Transverse colon (tissue), 4 donors: ENCODE measurements around the gene BRS3. TPM values are rescaled to one million over a fixed set of nuclear protein-coding genes. Genes with fewer than 3 reads are reported as not detected.

Source experiments
- DNase-seq: peaks from one replicate; pipeline ENCODE4 v3.0.0-alpha.2; 2019
- H3K27ac ChIP-seq, 4 donors: fragments of 200-600 bp; sonication (generic); 2 replicates each; pipeline ENCODE4 v1.5.1; 2016 to 2018; ENCODE audit warnings: inconsistent platforms in 4 of 4
- H3K27me3 ChIP-seq: fragments of 200-600 bp; sonication (generic); 2 replicates; pipeline ENCODE4 v1.5.1; 2017; ENCODE audit warnings: inconsistent platforms
- H3K36me3 ChIP-seq, 4 donors: fragments of 200-600 bp; sonication (generic); 2 replicates each; pipeline ENCODE4 v1.5.1; 2017 to 2019; ENCODE audit warnings: inconsistent platforms in 4 of 4
- H3K4me1 ChIP-seq, 4 donors: fragments of 200-600 bp; sonication (generic); 2 replicates each; pipeline ENCODE4 v1.5.1; 2017 to 2020; ENCODE audit warnings: inconsistent platforms in 4 of 4
- H3K4me3 ChIP-seq, 4 donors: fragments of 200-600 bp; sonication (generic); 1 replicate in 1 of 4; 2 replicates in 3 of 4; pipeline versions ENCODE4 v1.5.1 to v1.6.1; 2017 to 2019; ENCODE audit warnings: inconsistent platforms in 4 of 4
- H3K9me3 ChIP-seq, 2 donors: fragments of 200-600 bp; sonication (generic); 2 replicates each; pipeline ENCODE4 v1.5.1; 2017 to 2019; ENCODE audit warnings: inconsistent platforms in 2 of 2
- CTCF ChIP-seq, 5 experiments: fragments of 200-600 bp in 3 of 5; fragments of 450-650 bp in 2 of 5; sonication (generic) in 3 of 5; IDR thresholded peaks; 1 replicate in 2 of 5; 2 replicates in 3 of 5; pipeline ENCODE4 v1.5.1; 2016 to 2017; ENCODE audit warnings: antibody characterized with exemption in 5 of 5, inconsistent platforms in 3 of 5, mild to moderate bottlenecking in 2 of 5, moderate library complexity in 1 of 5
- EP300 ChIP-seq: sonication (generic); formaldehyde crosslinking; IDR thresholded peaks from one replicate; pipeline ENCODE4 v1.6.1; 2017; ENCODE audit warnings: antibody characterized with exemption, low read depth
- POLR2A ChIP-seq: fragments of 450-650 bp; IDR thresholded peaks from one replicate; pipeline ENCODE4 v1.6.1; 2016; ENCODE audit warnings: antibody characterized with exemption, mild to moderate bottlenecking, moderate library complexity
- POLR2AphosphoS5 ChIP-seq, 3 donors: sonication (generic); formaldehyde crosslinking; IDR thresholded peaks; one replicate each; pipeline ENCODE4 v1.6.1; 2016; ENCODE audit warnings: antibody characterized with exemption in 3 of 3
- WGBS, 2 donors: methylation state at CpG; one replicate each; pipeline ENCODE4 v1.1.5; 2018; ENCODE audit warnings: low coverage in 1 of 2; 5-methylcytosine and 5-hydroxymethylcytosine counted together
- in situ Hi-C, 4 donors: fragments of 200-750 bp; cut with MboI; loops; one replicate each; pipeline versions ENCODE4 v1.15.0 to v1.15.1; 2017; ENCODE audit warnings: low sequenced_read_pairs in 3 of 4, low pct_ligation_motif_present in 1 of 4, low pct_unique_long_range_greater_than_20kb in 1 of 4
- intact Hi-C: fragments of 100-400 bp; cut with DNase I; formaldehyde crosslinking; loops from one replicate; pipeline ENCODE4 v1.15.1; 2023; ENCODE audit warnings: low total_unique reads
- total RNA-seq, 4 donors: library from RNA; depleted of rRNA; stranded (reverse); fragments of >200 nt; gene quantifications; one replicate each; pipeline ENCODE4 v1.1.0, GENCODE V29; 2016

BRS3 gene
- total RNA-seq, 4 donors from 2014 or later, result not detected

GRCh38 chrX:136467303-136467702 lies 20.4 kb upstream of the BRS3 start:
- Histone ChIP-seq H3K4me3 (no peak overlapping the region), H3K36me3 (no peaks in the 10 kb centered on the region), H3K9me3 (no peaks in the 10 kb centered on the region), H3K4me1 (no peaks in the 10 kb centered on the region), H3K27ac (no peak overlapping the region), H3K27me3 (no peaks in the 10 kb centered on the region)
- in situ Hi-C loops (no loop called here), intact Hi-C loops (no loop called here)
- no peak for DNase-seq
- 59% methylated on average over 3 of the region's 3 CpGs; no CpG with 5 or more reads in 1 of the 2 donors for WGBS, 2 donors
- TF ChIP-seq POLR2A (no peak), EP300 (no peak), CTCF (IDR thresholded peaks at IDR 0.05) (no peak), POLR2AphosphoS5 (IDR thresholded peaks at IDR 0.05) (no peak)

- WGBS, 2 donors, result 72% methylated on average over 2 of the region's 2 CpGs; no CpG with 5 or more reads in 1 of the 2 donors
- intact Hi-C loops, result no loop called here
- no peak for DNase-seq
Measured at GRCh38 chrX:136468391-136469103, 19.2 kb upstream of the BRS3 start.

GRCh38 chrX:136473663-136474062 lies 14.1 kb upstream of the BRS3 start:
- no peak for DNase-seq
- in situ Hi-C loops, result no loop called here
- TF ChIP-seq POLR2AphosphoS5 (IDR thresholded peaks at IDR 0.05) (no peak), CTCF (IDR thresholded peaks at IDR 0.05) (no peak), EP300 (no peak), POLR2A (no peak)
- Histone ChIP-seq H3K4me3 (no peak overlapping the region), H3K36me3 (no peaks in the 10 kb centered on the region), H3K4me1 (no peaks in the 10 kb centered on the region), H3K27me3 (no peaks in the 10 kb centered on the region), H3K9me3 (no peaks in the 10 kb centered on the region), H3K27ac (no peak overlapping the region)
- WGBS, 2 donors, result 51 to 82% methylated on average over 3 to 4 of the region's 4 CpGs
- intact Hi-C loops, result no loop called here

More at GRCh38 chrX:136468391-136469103, 19.2 kb upstream of the BRS3 start:
- TF ChIP-seq EP300, result no peak
- TF ChIP-seq POLR2AphosphoS5 (IDR thresholded peaks at IDR 0.05), result no peak
- TF ChIP-seq POLR2A, result no peak
- no peak for TF ChIP-seq CTCF (IDR thresholded peaks at IDR 0.05)
- in situ Hi-C loops, result no loop called here
- no peaks in the 10 kb centered on the region for H3K27me3 ChIP-seq
- H3K4me1 ChIP-seq, result no peaks in the 10 kb centered on the region
- H3K9me3 ChIP-seq, result no peaks in the 10 kb centered on the region
- no peaks in the 10 kb centered on the region for H3K36me3 ChIP-seq
- no peak overlapping the region for H3K4me3 ChIP-seq
- no peak overlapping the region for H3K27ac ChIP-seq

GRCh38 chrX:136475236-136475635 lies 12.5 kb upstream of the BRS3 start:
- no peaks in the 10 kb centered on the region for H3K36me3 ChIP-seq
- intact Hi-C loops, result no loop called here
- WGBS, 2 donors, result 57% methylated on average over 3 of the region's 3 CpGs; no CpG with 5 or more reads in 1 of the 2 donors
- no peaks in the 10 kb centered on the region for H3K4me1 ChIP-seq
- no peaks in the 10 kb centered on the region for H3K27me3 ChIP-seq
- no peak overlapping the region for H3K4me3 ChIP-seq
- in situ Hi-C loops, result no loop called here
- no peak for DNase-seq
- no peak overlapping the region for H3K27ac ChIP-seq
- no peak for TF ChIP-seq CTCF (IDR thresholded peaks at IDR 0.05)
- TF ChIP-seq EP300, result no peak
- no peak for TF ChIP-seq POLR2AphosphoS5 (IDR thresholded peaks at IDR 0.05)
- no peak for TF ChIP-seq POLR2A
- no peaks in the 10 kb centered on the region for H3K9me3 ChIP-seq
